ENCODE results near the gene PCARE.
"Not testable (repeated sequence)": the region's sequence is repeated elsewhere in the genome, so short reads cannot be mapped to it uniquely, and the experiment has no call there.

Gene PCARE

DNA sequence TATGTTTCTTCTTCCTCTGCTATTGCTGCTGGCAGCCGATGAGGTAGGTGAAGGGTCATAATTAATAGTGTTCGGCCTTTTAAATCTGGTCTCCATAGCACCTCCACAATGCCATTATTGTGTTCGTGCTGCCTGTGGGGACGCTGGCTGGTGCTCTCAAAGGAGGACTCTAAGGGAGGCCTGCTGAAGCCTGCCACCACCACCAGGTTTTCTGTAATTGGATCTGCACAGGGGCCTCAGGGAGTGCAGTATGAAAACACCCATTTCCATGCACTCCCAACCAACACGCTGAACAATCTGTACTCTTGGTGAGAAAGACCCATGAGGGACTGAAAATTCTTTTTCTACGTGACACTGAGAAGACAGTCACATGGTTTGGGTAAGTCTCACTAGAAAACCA, 23.2 kb upstream of the PCARE start:
- H3K4me3 ChIP-seq (ENCODE audit: low read length in 2 of 2): no peak overlapping the region
- H3K9me3 ChIP-seq (ENCODE audit: control insufficient read depth in 2 of 2, low read length in 2 of 2): no peaks in the 10 kb centered on the region
- H3K36me3 ChIP-seq (ENCODE audit: control insufficient read depth in 2 of 2, insufficient read depth in 2 of 2, low read length in 2 of 2): no peaks in the 10 kb centered on the region
- no peak overlapping the region for H3K27ac ChIP-seq (ENCODE audit: low read length)
- H3K27me3 ChIP-seq (ENCODE audit: control insufficient read depth in 1 of 2, insufficient read depth in 2 of 2, low read length in 2 of 2): no peaks in the 10 kb centered on the region
- H3K4me1 ChIP-seq (ENCODE audit: control insufficient read depth, insufficient read depth, low read length): no peaks in the 10 kb centered on the region
- H3K9ac ChIP-seq (ENCODE audit: low read length in 2 of 2): no peak overlapping the region

DNA sequence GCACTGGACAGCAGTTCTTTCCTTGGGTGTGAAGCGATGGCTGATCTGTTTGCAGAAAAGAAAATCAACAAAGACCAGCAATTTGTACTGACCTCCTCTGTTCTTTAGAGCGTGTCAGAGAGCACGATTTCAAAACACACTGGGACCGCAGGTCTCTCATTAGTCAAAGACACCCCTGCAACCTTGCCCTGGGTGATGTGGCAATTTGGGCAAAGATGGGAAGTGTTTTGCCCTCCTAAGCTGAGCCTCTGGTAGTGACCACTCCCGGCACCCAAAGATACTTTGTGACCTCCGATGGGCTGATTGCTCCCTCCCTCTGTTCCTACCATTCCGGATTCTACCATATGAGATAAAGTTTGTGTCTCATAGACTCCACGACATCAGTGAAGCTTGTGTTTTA, 22.6 kb upstream of the PCARE start:
- Histone ChIP-seq H3K9ac (ENCODE audit: low read length in 2 of 2) (no peak overlapping the region), H3K27ac (ENCODE audit: low read length) (no peak overlapping the region), H3K36me3 (ENCODE audit: control insufficient read depth in 2 of 2, insufficient read depth in 2 of 2, low read length in 2 of 2) (no peaks in the 10 kb centered on the region), H3K4me3 (ENCODE audit: low read length in 2 of 2) (no peak overlapping the region), H3K4me1 (ENCODE audit: control insufficient read depth, insufficient read depth, low read length) (no peaks in the 10 kb centered on the region), H3K9me3 (ENCODE audit: control insufficient read depth in 2 of 2, low read length in 2 of 2) (no peaks in the 10 kb centered on the region), H3K27me3 (ENCODE audit: control insufficient read depth in 1 of 2, insufficient read depth in 2 of 2, low read length in 2 of 2) (no peaks in the 10 kb centered on the region)

DNA sequence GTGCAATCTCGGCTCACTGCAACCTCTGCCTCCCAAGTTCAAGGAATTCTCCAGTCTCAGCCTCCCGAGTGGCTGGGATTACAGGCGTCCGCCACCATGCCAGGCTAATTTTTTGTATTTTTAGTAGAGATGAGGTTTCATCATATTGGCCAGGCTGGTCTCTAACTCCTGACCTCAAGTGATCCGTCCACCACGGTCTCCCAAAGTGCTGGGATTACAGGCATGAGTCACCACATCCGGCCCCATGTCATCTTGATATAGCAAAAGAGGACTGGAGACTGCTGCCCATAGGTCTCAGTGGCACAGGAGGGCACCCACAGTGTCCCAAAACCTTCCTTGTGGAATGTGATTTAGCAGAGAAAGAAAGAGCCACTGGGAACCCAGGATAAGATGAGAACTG, 16.0 kb upstream of the PCARE start:
- not testable (repeated sequence) for H3K27me3 ChIP-seq (ENCODE audit: control insufficient read depth in 1 of 2, insufficient read depth in 2 of 2, low read length in 2 of 2); H3K27ac ChIP-seq (ENCODE audit: low read length); H3K36me3 ChIP-seq (ENCODE audit: control insufficient read depth in 2 of 2, insufficient read depth in 2 of 2, low read length in 2 of 2); H3K9me3 ChIP-seq (ENCODE audit: control insufficient read depth in 2 of 2, low read length in 2 of 2); H3K9ac ChIP-seq (ENCODE audit: low read length in 2 of 2); H3K4me1 ChIP-seq (ENCODE audit: control insufficient read depth, insufficient read depth, low read length); H3K4me3 ChIP-seq (ENCODE audit: low read length in 2 of 2)

DNA sequence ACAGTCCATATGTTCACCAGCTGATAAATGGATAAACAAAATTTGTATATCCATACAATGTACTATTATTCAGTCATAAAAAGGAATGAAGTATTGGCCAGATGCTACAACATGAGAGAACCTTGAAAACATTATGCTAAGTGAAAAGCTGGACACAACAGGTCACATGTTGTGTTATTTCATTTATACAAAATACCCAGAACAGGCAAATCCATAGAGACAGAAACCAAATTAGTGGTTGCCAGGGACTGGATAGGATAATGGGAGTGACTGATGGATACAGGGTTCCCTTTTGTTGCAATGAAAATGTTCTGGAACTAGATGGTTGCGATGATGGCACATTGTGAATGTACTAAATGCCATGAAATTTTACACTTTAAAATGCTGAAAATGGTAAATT, 10.2 kb upstream of the PCARE start:
- no peaks in the 10 kb centered on the region for H3K4me1 ChIP-seq (ENCODE audit: control insufficient read depth, insufficient read depth, low read length)
- H3K9ac ChIP-seq (ENCODE audit: low read length in 2 of 2): no peak overlapping the region
- H3K4me3 ChIP-seq (ENCODE audit: low read length in 2 of 2): no peak overlapping the region
- H3K27me3 ChIP-seq (ENCODE audit: control insufficient read depth in 1 of 2, insufficient read depth in 2 of 2, low read length in 2 of 2): no peaks in the 10 kb centered on the region
- peaks cover 0 to 2% of the 10 kb centered on the region in 2 donors for H3K9me3 ChIP-seq (ENCODE audit: control insufficient read depth in 2 of 2, low read length in 2 of 2)
- H3K36me3 ChIP-seq (ENCODE audit: control insufficient read depth in 2 of 2, insufficient read depth in 2 of 2, low read length in 2 of 2): no peaks in the 10 kb centered on the region
- H3K27ac ChIP-seq (ENCODE audit: low read length): no peak overlapping the region

DNA sequence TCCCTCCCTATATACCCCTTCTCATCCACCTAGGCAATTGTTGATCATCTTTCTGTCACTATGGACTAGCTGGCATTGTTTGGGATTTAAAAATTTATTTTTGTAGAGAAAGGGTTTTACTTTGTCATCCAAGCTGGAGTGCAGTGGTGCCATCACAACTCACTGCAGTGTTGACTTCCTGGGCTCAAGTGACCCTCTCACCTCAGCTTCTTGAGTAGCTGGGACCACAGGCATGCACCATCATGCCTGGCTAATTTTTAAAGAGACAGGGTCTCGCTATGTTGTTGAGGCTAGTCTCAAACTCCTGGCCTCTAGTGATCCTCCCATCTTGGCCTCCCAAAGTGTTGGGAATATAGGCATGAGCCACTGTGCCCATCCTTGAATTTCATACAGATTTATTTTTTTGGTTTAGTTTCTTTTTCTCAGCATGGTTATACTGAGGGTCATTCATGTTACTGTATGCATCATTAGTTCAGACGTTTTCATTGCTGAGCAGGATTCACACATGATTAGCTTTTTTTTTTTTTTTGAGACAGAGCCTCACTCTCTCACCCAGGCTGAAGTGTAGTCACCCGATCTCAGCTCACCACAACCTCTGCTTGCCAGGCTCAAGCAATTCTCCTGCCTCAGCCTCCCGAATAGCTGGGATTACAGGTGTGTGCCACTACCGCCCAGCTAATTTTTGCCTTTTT, 8.6 kb upstream of the PCARE start:
- H3K27ac ChIP-seq (ENCODE audit: low read length): no peak overlapping the region

DNA sequence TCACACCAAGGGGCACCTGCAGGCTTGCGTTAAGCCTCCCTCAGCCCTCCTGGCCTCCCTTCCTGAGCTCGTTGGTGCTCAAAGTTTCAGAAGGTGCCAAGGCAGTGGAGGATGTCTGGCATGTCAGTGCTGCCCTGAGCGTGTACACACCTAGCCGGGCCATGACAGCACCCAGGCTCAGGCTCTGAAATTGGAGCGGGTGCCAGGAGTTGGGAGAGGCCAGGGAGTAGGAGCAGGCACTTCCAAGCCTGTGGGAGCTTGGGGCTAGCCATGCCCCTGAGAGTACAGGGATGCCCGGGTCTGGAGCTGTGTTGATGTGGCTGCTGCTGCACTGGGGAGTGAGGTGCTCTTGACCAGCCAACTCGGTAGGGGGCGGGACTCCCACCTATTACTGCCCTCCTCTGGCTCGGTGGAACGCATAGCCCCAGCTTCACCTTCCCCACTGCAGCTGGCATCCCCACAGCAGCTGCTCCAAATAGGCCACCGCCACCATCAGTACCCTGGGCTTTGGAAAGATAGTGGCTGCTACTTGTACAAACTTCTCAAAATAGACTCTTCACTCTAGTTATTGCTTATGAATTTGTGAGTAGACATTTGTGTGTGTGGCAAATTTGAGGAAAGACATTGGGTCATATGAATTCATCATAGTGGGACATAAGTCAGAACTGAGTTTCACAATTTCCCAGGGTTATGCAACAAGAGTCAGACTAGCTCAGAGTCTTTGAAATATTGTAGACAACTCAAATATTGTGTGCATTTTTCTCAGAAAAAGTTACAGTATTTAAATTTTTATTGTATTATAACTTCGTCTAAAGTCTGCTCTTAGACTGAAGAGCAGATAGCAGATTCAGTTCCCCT, 6.8 kb upstream of the PCARE start:
- Histone ChIP-seq H3K4me1 (ENCODE audit: control insufficient read depth, insufficient read depth, low read length) (peaks cover 4% of the 10 kb centered on the region), H3K27ac (ENCODE audit: low read length) (no peak overlapping the region), H3K9me3 (ENCODE audit: control insufficient read depth in 2 of 2, low read length in 2 of 2) (peaks cover 0 to 2% of the 10 kb centered on the region in 2 donors), H3K9ac (ENCODE audit: low read length in 2 of 2) (no peak overlapping the region), H3K4me3 (ENCODE audit: low read length in 2 of 2) (no peak overlapping the region), H3K27me3 (ENCODE audit: control insufficient read depth in 1 of 2, insufficient read depth in 2 of 2, low read length in 2 of 2) (no peaks in the 10 kb centered on the region), H3K36me3 (ENCODE audit: control insufficient read depth in 2 of 2, insufficient read depth in 2 of 2, low read length in 2 of 2) (no peaks in the 10 kb centered on the region)

More for the DNA sequence above, 8.6 kb upstream of the PCARE start:
- Histone ChIP-seq H3K9me3 (ENCODE audit: control insufficient read depth in 2 of 2, low read length in 2 of 2) (peaks cover 0 to 2% of the 10 kb centered on the region in 2 donors), H3K4me3 (ENCODE audit: low read length in 2 of 2) (no peak overlapping the region), H3K36me3 (ENCODE audit: control insufficient read depth in 2 of 2, insufficient read depth in 2 of 2, low read length in 2 of 2) (no peaks in the 10 kb centered on the region), H3K4me1 (ENCODE audit: control insufficient read depth, insufficient read depth, low read length) (no peaks in the 10 kb centered on the region), H3K27me3 (ENCODE audit: control insufficient read depth in 1 of 2, insufficient read depth in 2 of 2, low read length in 2 of 2) (no peaks in the 10 kb centered on the region), H3K9ac (ENCODE audit: low read length in 2 of 2) (no peak overlapping the region)

DNA sequence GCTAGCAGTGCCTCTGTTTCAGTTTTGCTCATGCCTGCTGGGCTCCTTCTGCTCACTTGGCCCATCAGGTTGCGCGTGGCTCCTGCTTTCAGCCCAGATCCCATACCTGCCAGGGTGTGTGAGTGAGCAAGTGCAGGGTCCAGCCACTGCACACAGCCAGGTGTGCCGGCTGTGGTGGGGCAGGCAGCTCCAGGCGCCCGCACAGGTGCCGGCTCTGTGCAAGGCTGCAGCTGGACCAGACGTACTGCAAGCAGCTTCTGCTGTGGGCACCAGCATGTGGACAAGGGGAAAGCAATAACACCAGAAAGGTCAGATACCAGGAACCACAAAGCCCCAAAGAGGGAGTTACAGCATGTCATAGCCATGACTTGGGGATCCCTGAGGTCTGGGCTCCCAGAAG, 5.6 kb upstream of the PCARE start:
- Histone ChIP-seq H3K4me3 (ENCODE audit: low read length in 2 of 2) (no peak overlapping the region), H3K4me1 (ENCODE audit: control insufficient read depth, insufficient read depth, low read length) (peaks cover 5% of the 10 kb centered on the region), H3K9me3 (ENCODE audit: control insufficient read depth in 2 of 2, low read length in 2 of 2) (peaks cover 0 to 2% of the 10 kb centered on the region in 2 donors), H3K9ac (ENCODE audit: low read length in 2 of 2) (no peak overlapping the region), H3K27me3 (ENCODE audit: control insufficient read depth in 1 of 2, insufficient read depth in 2 of 2, low read length in 2 of 2) (no peaks in the 10 kb centered on the region), H3K36me3 (ENCODE audit: control insufficient read depth in 2 of 2, insufficient read depth in 2 of 2, low read length in 2 of 2) (no peaks in the 10 kb centered on the region), H3K27ac (ENCODE audit: low read length) (no peak overlapping the region)

DNA sequence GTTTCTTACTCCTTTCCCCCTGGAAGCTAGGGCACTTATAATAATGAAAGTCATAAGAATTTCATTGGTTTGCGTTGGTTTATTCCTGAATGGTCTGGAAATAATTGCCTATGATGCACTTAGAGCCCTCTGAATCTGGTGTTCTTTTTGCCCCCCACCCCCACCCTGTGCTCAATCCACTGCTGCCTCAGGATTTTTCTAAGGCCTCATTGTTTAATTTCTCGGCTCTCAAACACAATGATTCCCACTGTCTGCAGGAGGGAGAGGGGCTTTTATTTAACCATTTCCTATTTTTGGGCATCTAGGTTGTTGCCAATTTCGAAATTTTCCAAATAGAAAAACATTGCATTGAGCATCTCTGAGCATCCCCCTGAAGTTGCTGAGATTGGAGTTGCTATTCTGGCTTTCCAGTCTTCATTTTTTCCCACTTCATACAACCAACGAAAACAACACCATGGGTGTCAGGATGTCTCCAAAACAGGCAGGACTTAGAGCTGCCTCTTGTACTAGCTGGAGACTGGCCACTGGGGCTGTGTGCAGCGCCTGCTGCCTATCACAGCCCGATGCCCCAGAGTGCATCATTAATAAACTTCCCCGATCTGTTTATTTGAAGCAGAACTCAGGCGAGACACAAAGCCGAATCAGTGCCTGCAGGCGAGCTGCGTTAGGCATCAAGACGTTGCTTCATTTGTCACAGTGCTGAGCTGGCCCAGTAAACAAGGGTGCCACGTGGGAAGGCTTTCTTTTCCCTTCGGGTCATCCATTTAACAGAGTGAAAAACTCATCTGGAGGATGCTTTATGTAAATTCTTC, 1.8 kb upstream of the PCARE start:
- H3K9ac ChIP-seq (ENCODE audit: low read length in 2 of 2): no peak overlapping the region
- no peaks in the 10 kb centered on the region for H3K36me3 ChIP-seq (ENCODE audit: control insufficient read depth in 2 of 2, insufficient read depth in 2 of 2, low read length in 2 of 2)
- peaks cover 5% of the 10 kb centered on the region for H3K4me1 ChIP-seq (ENCODE audit: control insufficient read depth, insufficient read depth, low read length)
- no peak overlapping the region for H3K27ac ChIP-seq (ENCODE audit: low read length)
- peaks cover 0 to 2% of the 10 kb centered on the region in 2 donors for H3K9me3 ChIP-seq (ENCODE audit: control insufficient read depth in 2 of 2, low read length in 2 of 2)
- no peaks in the 10 kb centered on the region for H3K27me3 ChIP-seq (ENCODE audit: control insufficient read depth in 1 of 2, insufficient read depth in 2 of 2, low read length in 2 of 2)
- H3K4me3 ChIP-seq (ENCODE audit: low read length in 2 of 2): peak overlapping the region in 1 of 2 donors; percentile 47

DNA sequence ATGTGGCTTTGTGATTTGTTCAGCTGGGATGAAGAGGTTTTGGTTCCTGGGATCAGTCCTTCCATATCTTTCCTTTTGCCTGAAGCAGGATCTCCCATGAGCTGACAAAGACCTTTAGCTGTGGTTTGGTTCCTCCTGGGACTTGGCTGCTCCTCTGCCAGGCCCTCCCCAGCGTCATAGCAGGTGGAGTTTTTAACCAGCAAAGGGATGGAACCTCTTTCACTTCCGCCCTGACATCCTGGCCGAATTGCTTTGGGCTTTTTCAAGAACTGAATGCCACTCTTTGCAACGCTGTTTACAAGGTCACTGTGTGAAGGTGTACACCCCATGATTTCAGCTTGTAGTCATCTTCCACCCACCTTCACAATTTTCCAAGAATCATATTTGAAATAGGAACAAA, 390 bp downstream of the PCARE start:
- Histone ChIP-seq H3K36me3 (ENCODE audit: control insufficient read depth in 2 of 2, insufficient read depth in 2 of 2, low read length in 2 of 2) (no peaks in the 10 kb centered on the region), H3K4me1 (ENCODE audit: control insufficient read depth, insufficient read depth, low read length) (peaks cover 5% of the 10 kb centered on the region), H3K9me3 (ENCODE audit: control insufficient read depth in 2 of 2, low read length in 2 of 2) (no peaks in the 10 kb centered on the region), H3K4me3 (ENCODE audit: low read length in 2 of 2) (no peak overlapping the region), H3K27me3 (ENCODE audit: control insufficient read depth in 1 of 2, insufficient read depth in 2 of 2, low read length in 2 of 2) (no peaks in the 10 kb centered on the region), H3K9ac (ENCODE audit: low read length in 2 of 2) (no peak overlapping the region), H3K27ac (ENCODE audit: low read length) (no peak overlapping the region)

DNA sequence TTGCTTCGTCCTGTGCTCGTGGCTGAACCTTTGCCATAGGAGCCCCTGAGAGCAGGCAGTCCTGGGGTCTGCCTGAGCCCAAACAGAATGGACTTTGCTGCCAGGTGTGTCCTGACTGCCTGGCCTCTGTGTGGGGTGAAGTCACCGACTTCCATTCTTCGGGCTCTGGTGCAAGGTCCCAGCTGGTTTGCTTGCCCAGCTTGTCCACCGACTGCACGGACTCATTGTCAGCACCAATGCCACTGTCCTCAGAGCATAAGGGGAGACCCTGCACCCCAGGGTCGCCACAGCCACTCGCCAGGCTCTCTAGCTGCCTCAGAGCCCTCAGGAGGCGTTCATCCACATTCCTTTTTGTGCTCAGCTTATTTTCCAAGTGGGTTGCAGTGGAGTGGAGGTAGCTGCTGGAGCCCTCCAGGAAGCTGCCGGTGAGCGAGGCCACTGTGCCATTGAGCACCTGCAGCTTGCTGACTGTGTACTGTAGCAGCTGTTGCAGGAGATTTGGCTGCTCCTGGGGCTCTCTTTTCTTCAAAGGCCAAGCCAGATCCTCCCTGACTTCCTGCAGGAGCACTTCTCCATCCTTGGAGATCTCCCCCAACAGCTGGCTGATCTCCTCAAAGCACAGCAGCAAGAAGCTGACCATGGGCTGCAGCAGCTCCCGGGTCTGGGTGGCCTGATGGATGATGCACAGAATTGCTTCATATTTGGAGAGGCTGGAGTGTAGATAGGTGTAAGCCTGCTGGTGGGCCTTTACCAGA, 1.2 kb downstream of the PCARE start:
- Histone ChIP-seq H3K27me3 (ENCODE audit: control insufficient read depth in 1 of 2, insufficient read depth in 2 of 2, low read length in 2 of 2) (no peaks in the 10 kb centered on the region), H3K36me3 (ENCODE audit: control insufficient read depth in 2 of 2, insufficient read depth in 2 of 2, low read length in 2 of 2) (no peaks in the 10 kb centered on the region), H3K9ac (ENCODE audit: low read length in 2 of 2) (no peak overlapping the region), H3K4me3 (ENCODE audit: low read length in 2 of 2) (no peak overlapping the region), H3K9me3 (ENCODE audit: control insufficient read depth in 2 of 2, low read length in 2 of 2) (no peaks in the 10 kb centered on the region), H3K4me1 (ENCODE audit: control insufficient read depth, insufficient read depth, low read length) (peaks cover 5% of the 10 kb centered on the region), H3K27ac (ENCODE audit: low read length) (no peak overlapping the region)
